ENCODE results near the gene KRTAP16-1. TPM values are rescaled to one million over a fixed set of nuclear protein-coding genes. Genes with fewer than 3 reads are reported as not detected.

KRTAP16-1 gene
- polyA plus RNA-seq, 4 donors = not detected

DNA sequence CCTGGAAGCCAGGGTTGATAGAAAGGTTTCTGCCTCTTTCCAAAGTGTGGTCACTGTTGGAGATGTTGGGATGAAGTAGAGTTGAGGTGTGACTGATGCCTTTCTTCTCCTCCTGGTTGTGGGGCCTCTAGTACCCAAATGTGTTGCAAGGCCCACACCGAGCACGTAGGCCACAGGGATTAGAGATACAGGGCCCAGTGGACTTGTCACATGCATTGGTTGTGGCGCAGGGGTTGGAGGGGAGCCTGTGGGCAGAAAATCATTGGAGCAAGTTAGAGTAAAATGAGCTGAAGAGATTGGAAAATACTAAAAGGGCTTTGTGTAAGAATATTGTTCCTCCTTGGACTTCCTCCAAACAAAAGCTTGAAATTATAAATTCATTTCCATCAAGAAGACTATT is 36.9 kb upstream of the KRTAP16-1 start:
- DNase-seq (no peak), FAIRE-seq (no peak)
- Histone ChIP-seq H3K4me3 (ENCODE audit: low read depth in 1 of 3, low read length in 3 of 3) (no peak overlapping the region), H3K4me1 (ENCODE audit: control insufficient read depth in 3 of 3, insufficient read depth in 2 of 3, low read depth in 1 of 3, low read length in 2 of 3) (no peaks in the 10 kb centered on the region), H3K27me3 (ENCODE audit: control insufficient read depth in 3 of 3, insufficient read depth in 3 of 3, low read length in 3 of 3) (no peaks in the 10 kb centered on the region), H3K9me3 (ENCODE audit: control insufficient read depth in 2 of 2, insufficient read depth in 1 of 2, low read depth in 1 of 2, low read length in 1 of 2) (peaks cover 0 to 7% of the 10 kb centered on the region in 2 donors), H3K36me3 (ENCODE audit: control insufficient read depth in 3 of 3, insufficient read depth in 2 of 3, low read depth in 1 of 3, low read length in 3 of 3) (no peaks in the 10 kb centered on the region), H3K27ac (ENCODE audit: low read depth in 1 of 3, low read length in 2 of 3) (no peak overlapping the region)
- 91 to 100% (median 94%) methylated on average over 3 of the region's 3 CpGs for WGBS, 3 donors

DNA sequence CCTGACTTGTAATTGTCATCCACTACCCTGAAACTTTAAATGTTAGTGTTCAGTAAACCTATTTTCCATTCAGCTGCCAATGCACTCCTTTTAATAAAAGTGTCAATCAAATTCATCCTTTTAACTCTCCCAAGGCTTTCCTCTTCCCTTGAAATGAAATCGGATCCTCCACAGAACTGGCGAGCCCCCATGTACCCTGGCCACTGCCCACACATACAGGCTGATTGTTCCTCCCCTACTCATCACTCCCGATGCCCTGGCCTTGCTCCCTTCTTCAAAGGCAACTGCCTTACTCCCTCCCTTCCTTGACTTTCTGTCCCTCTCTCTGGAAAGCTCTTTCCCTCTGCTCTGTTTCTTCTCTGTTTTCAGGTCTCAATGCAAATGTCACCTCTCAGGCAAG is 33.9 kb upstream of the KRTAP16-1 start:
- Histone ChIP-seq H3K27me3 (ENCODE audit: control insufficient read depth in 3 of 3, insufficient read depth in 3 of 3, low read length in 3 of 3) (no peaks in the 10 kb centered on the region), H3K4me3 (ENCODE audit: low read depth in 1 of 3, low read length in 3 of 3) (no peak overlapping the region), H3K4me1 (ENCODE audit: control insufficient read depth in 3 of 3, insufficient read depth in 2 of 3, low read depth in 1 of 3, low read length in 2 of 3) (no peaks in the 10 kb centered on the region), H3K36me3 (ENCODE audit: control insufficient read depth in 3 of 3, insufficient read depth in 2 of 3, low read depth in 1 of 3, low read length in 3 of 3) (no peaks in the 10 kb centered on the region), H3K27ac (ENCODE audit: low read depth in 1 of 3, low read length in 2 of 3) (no peak overlapping the region), H3K9me3 (ENCODE audit: control insufficient read depth in 2 of 2, insufficient read depth in 1 of 2, low read depth in 1 of 2, low read length in 1 of 2) (peaks cover 0 to 7% of the 10 kb centered on the region in 2 donors)
- DNase-seq (no peak), FAIRE-seq (no peak)
- 77 to 91% (median 88%) methylated on average over 3 of the region's 3 CpGs for WGBS, 3 donors

DNA sequence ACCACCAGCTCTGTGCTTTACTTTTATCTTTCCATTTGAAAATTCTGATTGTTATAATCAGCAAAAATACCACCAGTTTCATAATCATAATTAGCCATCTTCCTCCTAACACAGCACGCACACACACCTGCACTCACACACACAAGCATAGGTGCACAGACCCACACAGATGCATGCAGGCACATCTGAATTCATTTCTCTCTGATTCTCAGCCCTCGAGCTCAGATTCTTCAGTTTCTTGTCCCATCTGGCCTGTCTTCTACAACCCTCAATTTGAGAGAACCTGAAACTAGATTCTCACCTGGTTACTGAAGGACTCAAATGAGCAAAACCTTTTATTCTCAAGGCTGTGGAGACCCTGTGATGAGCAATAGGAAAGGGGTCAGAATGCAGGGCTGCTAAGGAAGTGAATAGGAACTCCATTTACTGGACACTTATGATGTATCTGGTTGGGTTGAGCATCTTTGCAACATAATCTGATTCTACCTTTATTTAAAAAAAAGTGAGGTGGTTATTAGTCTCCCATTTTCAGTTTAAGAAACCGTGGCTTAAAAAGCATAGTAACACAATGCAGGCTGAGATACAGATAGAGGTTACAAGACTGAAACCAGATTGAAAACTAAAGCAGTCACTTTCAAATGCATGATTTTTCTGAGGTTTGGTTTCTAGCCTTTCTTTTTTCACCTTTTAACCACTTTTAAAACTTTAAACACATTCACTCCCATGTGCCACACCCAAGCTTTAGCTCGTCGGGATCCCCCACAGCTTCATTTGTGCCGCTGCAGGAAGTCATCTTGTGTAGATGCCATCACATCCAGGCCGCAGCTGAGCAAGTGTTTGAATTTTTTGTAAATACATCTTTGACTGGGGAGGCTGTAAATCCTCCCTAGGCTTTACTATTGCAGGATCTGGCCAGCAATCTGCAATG is 32.1 kb upstream of the KRTAP16-1 start:
- FAIRE-seq (no peak), DNase-seq (no peak)
- Histone ChIP-seq H3K27ac (ENCODE audit: low read depth in 1 of 3, low read length in 2 of 3) (no peak overlapping the region), H3K4me1 (ENCODE audit: control insufficient read depth in 3 of 3, insufficient read depth in 2 of 3, low read depth in 1 of 3, low read length in 2 of 3) (no peaks in the 10 kb centered on the region), H3K27me3 (ENCODE audit: control insufficient read depth in 3 of 3, insufficient read depth in 3 of 3, low read length in 3 of 3) (no peaks in the 10 kb centered on the region), H3K36me3 (ENCODE audit: control insufficient read depth in 3 of 3, insufficient read depth in 2 of 3, low read depth in 1 of 3, low read length in 3 of 3) (no peaks in the 10 kb centered on the region), H3K9me3 (ENCODE audit: control insufficient read depth in 2 of 2, insufficient read depth in 1 of 2, low read depth in 1 of 2, low read length in 1 of 2) (peaks cover 0 to 7% of the 10 kb centered on the region in 2 donors), H3K4me3 (ENCODE audit: low read depth in 1 of 3, low read length in 3 of 3) (no peak overlapping the region)
- 62 to 77% (median 63%) methylated on average over 7 of the region's 7 CpGs for WGBS, 3 donors

DNA sequence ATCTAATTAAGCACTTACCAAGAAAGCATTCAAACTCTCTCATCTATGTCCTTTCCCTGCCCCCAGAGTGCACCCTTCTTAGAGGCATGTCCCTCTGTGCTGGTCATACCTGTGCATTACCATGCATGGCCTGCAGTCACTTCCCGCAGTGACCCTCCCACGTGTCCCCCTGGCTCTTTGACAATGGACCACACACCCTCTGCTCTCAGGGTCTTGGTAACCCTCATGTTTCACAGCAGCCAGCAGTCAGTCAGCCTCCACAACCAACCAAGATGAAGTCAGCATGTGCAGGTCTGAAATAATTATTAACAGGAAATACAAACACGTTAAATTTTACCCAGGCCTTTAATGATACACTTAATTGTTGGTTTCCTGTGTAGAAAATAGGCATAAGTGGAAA is 31.4 kb upstream of the KRTAP16-1 start:
- no peak overlapping the region for H3K27ac ChIP-seq (ENCODE audit: low read depth in 1 of 3, low read length in 2 of 3)
- WGBS, 3 donors = 28 to 48% (median 47%) methylated on average over 3 of the region's 3 CpGs
- no peaks in the 10 kb centered on the region for H3K27me3 ChIP-seq (ENCODE audit: control insufficient read depth in 3 of 3, insufficient read depth in 3 of 3, low read length in 3 of 3)
- no peaks in the 10 kb centered on the region for H3K36me3 ChIP-seq (ENCODE audit: control insufficient read depth in 3 of 3, insufficient read depth in 2 of 3, low read depth in 1 of 3, low read length in 3 of 3)
- H3K4me1 ChIP-seq (ENCODE audit: control insufficient read depth in 3 of 3, insufficient read depth in 2 of 3, low read depth in 1 of 3, low read length in 2 of 3) = no peaks in the 10 kb centered on the region
- DNase-seq (no peak), FAIRE-seq (no peak)
- peaks cover 0 to 7% of the 10 kb centered on the region in 2 donors for H3K9me3 ChIP-seq (ENCODE audit: control insufficient read depth in 2 of 2, insufficient read depth in 1 of 2, low read depth in 1 of 2, low read length in 1 of 2)
- H3K4me3 ChIP-seq (ENCODE audit: low read depth in 1 of 3, low read length in 3 of 3) = no peak overlapping the region

DNA sequence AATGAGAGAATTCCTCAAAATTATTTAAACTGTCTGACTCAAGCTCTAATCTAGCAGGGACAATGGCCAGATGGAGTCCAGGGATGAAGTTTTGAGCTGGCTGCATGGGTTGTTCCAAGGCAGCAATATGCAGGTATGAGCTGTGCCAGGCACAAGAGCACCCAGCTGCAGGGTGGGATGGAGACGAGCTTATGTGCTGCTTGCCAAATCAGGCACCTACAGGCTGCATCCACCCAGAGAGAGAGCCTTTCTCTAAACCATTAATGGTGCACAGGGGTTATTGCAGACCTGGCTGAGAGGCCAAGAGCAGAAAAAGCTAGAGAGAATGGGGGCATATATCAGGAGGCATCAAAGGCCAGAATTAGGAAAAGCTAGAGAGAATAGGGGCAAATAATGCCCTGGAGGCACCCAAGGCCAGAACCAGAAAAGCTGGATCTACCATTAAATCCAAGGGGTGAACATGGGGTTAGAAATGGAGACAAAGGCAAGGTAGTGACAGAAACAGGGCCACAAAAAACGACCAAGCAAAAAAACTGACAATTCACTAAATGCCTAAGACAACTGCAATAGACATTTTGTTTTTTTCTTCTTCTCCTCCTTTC is 30.6 kb upstream of the KRTAP16-1 start:
- FAIRE-seq (no peak), DNase-seq (no peak)
- Histone ChIP-seq H3K4me1 (ENCODE audit: control insufficient read depth in 3 of 3, insufficient read depth in 2 of 3, low read depth in 1 of 3, low read length in 2 of 3) (no peaks in the 10 kb centered on the region), H3K9me3 (ENCODE audit: control insufficient read depth in 2 of 2, insufficient read depth in 1 of 2, low read depth in 1 of 2, low read length in 1 of 2) (peaks cover 0 to 7% of the 10 kb centered on the region in 2 donors), H3K36me3 (ENCODE audit: control insufficient read depth in 3 of 3, insufficient read depth in 2 of 3, low read depth in 1 of 3, low read length in 3 of 3) (no peaks in the 10 kb centered on the region), H3K27me3 (ENCODE audit: control insufficient read depth in 3 of 3, insufficient read depth in 3 of 3, low read length in 3 of 3) (peaks cover 0 to 2% (median 0%) of the 10 kb centered on the region in 3 donors), H3K4me3 (ENCODE audit: low read depth in 1 of 3, low read length in 3 of 3) (no peak overlapping the region), H3K27ac (ENCODE audit: low read depth in 1 of 3, low read length in 2 of 3) (no peak overlapping the region)
- 53 to 70% (median 63%) methylated on average over 2 of the region's 2 CpGs for WGBS, 3 donors

DNA sequence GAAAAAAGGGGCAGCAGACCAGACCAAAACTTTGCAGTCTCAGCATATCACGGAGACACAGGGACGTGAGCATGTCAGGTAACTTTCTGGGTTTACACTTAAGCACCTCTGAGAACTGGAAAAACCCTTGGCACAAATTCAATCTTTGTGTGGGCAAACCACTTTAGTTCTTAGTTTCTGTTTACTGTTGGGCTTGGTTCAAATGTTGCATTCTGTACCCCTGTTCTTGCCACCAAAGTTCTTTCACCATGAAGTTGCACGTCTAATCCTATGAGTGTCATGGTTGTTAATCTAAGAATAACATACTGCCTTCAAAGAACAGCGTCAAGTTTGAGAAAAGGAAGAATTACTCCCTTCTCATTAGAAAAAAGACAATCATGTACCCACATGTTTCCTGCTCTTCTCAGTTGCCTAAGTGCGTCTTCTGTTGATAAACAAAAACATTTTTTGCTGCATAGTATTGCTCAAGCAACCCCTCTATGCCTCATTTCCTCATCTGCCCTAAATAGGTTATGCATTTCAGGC is 29.9 kb upstream of the KRTAP16-1 start:
- 45 to 57% (median 45%) methylated on average over 5 of the region's 5 CpGs for WGBS, 3 donors
- no peak for DNase-seq

DNA sequence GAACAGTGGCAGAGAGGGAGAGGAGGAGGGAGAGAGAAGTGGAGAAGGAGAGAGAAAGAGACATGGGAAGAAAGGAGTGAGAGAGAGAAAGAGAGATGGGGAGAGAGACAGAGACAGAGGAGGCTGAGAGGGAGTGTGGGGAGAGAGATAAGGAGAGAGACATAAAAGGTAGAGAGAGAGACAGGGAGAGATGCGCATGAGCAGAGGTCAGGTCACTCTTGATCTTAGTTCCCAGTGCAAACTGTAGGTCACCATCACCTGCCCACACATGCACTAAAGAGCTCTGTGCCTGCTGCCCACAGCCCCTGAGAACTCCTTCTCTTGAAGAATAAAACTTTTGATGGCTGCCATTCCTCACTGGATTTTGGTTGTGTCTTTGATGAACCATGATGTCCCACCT is 26.6 kb upstream of the KRTAP16-1 start:
- H3K4me3 ChIP-seq (ENCODE audit: low read depth in 1 of 3, low read length in 3 of 3) = no peak overlapping the region
- H3K36me3 ChIP-seq (ENCODE audit: control insufficient read depth in 3 of 3, insufficient read depth in 2 of 3, low read depth in 1 of 3, low read length in 3 of 3) = no peaks in the 10 kb centered on the region
- no peaks in the 10 kb centered on the region for H3K4me1 ChIP-seq (ENCODE audit: control insufficient read depth in 3 of 3, insufficient read depth in 2 of 3, low read depth in 1 of 3, low read length in 2 of 3)
- whole genome bisulfite sequencing, 3 donors = 89 to 100% (median 92%) methylated on average over 1 of the region's 1 CpG
- H3K27ac ChIP-seq (ENCODE audit: low read depth in 1 of 3, low read length in 2 of 3) = no peak overlapping the region
- H3K9me3 ChIP-seq (ENCODE audit: control insufficient read depth in 2 of 2, insufficient read depth in 1 of 2, low read depth in 1 of 2, low read length in 1 of 2) = no peaks in the 10 kb centered on the region
- no peak for FAIRE-seq
- peaks cover 0 to 2% (median 0%) of the 10 kb centered on the region in 3 donors for H3K27me3 ChIP-seq (ENCODE audit: control insufficient read depth in 3 of 3, insufficient read depth in 3 of 3, low read length in 3 of 3)
- no peak for DNase-seq

More for the DNA sequence above, 29.9 kb upstream of the KRTAP16-1 start:
- Histone ChIP-seq H3K27ac (ENCODE audit: low read depth in 1 of 3, low read length in 2 of 3) (no peak overlapping the region), H3K4me1 (ENCODE audit: control insufficient read depth in 3 of 3, insufficient read depth in 2 of 3, low read depth in 1 of 3, low read length in 2 of 3) (no peaks in the 10 kb centered on the region), H3K4me3 (ENCODE audit: low read depth in 1 of 3, low read length in 3 of 3) (no peak overlapping the region), H3K27me3 (ENCODE audit: control insufficient read depth in 3 of 3, insufficient read depth in 3 of 3, low read length in 3 of 3) (peaks cover 0 to 2% (median 0%) of the 10 kb centered on the region in 3 donors), H3K9me3 (ENCODE audit: control insufficient read depth in 2 of 2, insufficient read depth in 1 of 2, low read depth in 1 of 2, low read length in 1 of 2) (peaks cover 0 to 7% of the 10 kb centered on the region in 2 donors), H3K36me3 (ENCODE audit: control insufficient read depth in 3 of 3, insufficient read depth in 2 of 3, low read depth in 1 of 3, low read length in 3 of 3) (no peaks in the 10 kb centered on the region)
- no peak for FAIRE-seq

DNA sequence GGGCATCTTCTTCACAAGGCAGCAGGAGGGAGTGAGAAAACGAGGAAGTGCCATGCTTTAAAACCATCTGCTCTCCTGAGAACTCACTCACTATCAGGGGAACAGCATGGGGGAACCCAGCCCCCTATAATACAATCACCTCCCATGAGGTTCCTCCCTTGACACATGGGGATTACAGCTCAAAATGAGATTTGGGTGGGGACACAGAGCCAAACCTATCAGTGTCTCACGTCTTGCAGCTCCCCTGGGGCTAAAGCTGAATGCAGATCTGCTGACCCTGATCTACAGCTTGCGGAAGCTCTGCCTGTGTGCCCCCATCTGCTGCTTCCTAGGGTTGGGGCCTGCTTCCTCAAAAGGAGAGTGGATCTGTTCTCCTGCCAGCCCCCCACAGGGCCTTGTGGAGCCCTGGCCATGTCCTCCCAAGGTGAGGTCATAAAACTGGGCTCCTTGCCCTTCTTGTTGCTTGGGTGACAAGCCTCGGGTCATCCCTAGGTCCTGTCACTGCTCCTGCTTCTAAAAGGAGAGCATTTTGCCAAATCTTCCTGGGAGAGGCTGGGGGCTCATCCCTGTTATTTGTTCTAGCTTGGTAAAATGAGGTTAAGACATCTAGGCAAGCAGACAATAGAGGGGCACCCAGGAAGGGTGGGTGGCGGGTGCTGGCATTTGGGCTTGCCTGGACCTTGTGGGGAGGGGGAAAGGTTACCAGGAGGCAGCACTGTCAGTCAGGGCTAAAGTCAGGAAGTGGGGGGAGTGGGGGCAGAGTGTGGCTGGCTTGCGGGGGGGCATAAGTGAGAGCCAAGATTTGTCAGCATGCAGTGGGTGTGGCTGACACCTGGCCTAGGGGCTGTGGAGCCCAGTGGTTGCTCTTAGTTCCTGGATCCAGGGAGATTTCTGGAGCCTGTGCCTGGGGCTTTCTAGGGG is 25.5 kb upstream of the KRTAP16-1 start:
- WGBS, 3 donors = 72 to 76% (median 72%) methylated on average over 6 of the region's 6 CpGs
- Histone ChIP-seq H3K36me3 (ENCODE audit: control insufficient read depth in 3 of 3, insufficient read depth in 2 of 3, low read depth in 1 of 3, low read length in 3 of 3) (no peaks in the 10 kb centered on the region), H3K9me3 (ENCODE audit: control insufficient read depth in 2 of 2, insufficient read depth in 1 of 2, low read depth in 1 of 2, low read length in 1 of 2) (no peaks in the 10 kb centered on the region), H3K4me3 (ENCODE audit: low read depth in 1 of 3, low read length in 3 of 3) (no peak overlapping the region), H3K27me3 (ENCODE audit: control insufficient read depth in 3 of 3, insufficient read depth in 3 of 3, low read length in 3 of 3) (peaks cover 0 to 2% (median 0%) of the 10 kb centered on the region in 3 donors), H3K27ac (ENCODE audit: low read depth in 1 of 3, low read length in 2 of 3) (no peak overlapping the region), H3K4me1 (ENCODE audit: control insufficient read depth in 3 of 3, insufficient read depth in 2 of 3, low read depth in 1 of 3, low read length in 2 of 3) (no peaks in the 10 kb centered on the region)
- FAIRE-seq (no peak), DNase-seq (no peak)
